PC-3 (cell line): ENCODE data around the gene CORO6. TPM values are rescaled to one million over a fixed set of nuclear protein-coding genes. Genes with fewer than 3 reads are reported as not detected.

Experiments
- ATAC-seq: fragments of 200-7000 bp; cut with Tn5 transposase; 2 replicates; pipeline ENCODE4 v1.9.1; 2020; ENCODE audit warnings: mild to moderate bottlenecking, moderate library complexity
- BruUV-seq: library from RNA; stranded (reverse); fragments of 400-500 nt; replicated peaks from 2 replicates; lab custom pipeline; 2021; lab: Mats Ljungman, UMichigan
- CTCF ChIA-PET: fragments of 300-600 bp; sonication (Branson Sonifier 250); formaldehyde crosslinking; loops from one replicate; lab custom pipeline; 2022; ENCODE audit warnings: antibody characterized with exemption; lab: Charles Lee
- POLR2A ChIA-PET: fragments of 300-600 bp; sonication (Branson Sonifier 250); formaldehyde crosslinking; loops from one replicate; lab custom pipeline; 2022; ENCODE audit warnings: antibody characterized with exemption; ENCODE audit not compliant: unreplicated experiment; lab: Charles Lee
- DNase-seq: peaks from one replicate; pipeline ENCODE4 v3.0.0-alpha.2; 2015
- H2AFZ ChIP-seq: fragments of 300-600 bp; sonication (generic); 2 replicates; pipeline ENCODE4 v1.6.0; 2016; ENCODE audit warnings: antibody characterized with exemption, low read length
- H3F3A ChIP-seq: fragments of 300-600 bp; sonication (generic); one replicate; pipeline ENCODE4 v1.6.0; 2017; ENCODE audit warnings: antibody characterized with exemption, low read length, control low read depth, mild to moderate bottlenecking; ENCODE audit not compliant: unreplicated experiment
- H3K27ac ChIP-seq: fragments of 300-600 bp; sonication (generic); 2 replicates; pipeline ENCODE4 v1.5.1; 2016; ENCODE audit warnings: mild to moderate bottlenecking, low read length
- H3K27me3 ChIP-seq: fragments of 300-600 bp; sonication (generic); 2 replicates; pipeline ENCODE4 v1.6.1; 2016; ENCODE audit warnings: low read length, mixed read lengths
- H3K36me3 ChIP-seq: fragments of 300-600 bp; sonication (generic); 2 replicates; pipeline ENCODE4 v1.6.1; 2016; ENCODE audit warnings: low read depth, mixed run types, low read length, mixed read lengths
- H3K4me1 ChIP-seq: fragments of 300-600 bp; sonication (generic); 2 replicates; pipeline ENCODE4 v1.5.1; 2016; ENCODE audit warnings: low read length; ENCODE audit not compliant: insufficient read depth
- H3K4me2 ChIP-seq: fragments of 300-600 bp; sonication (generic); 2 replicates; pipeline ENCODE4 v1.6.0; 2016; ENCODE audit warnings: low read length
- H3K4me3 ChIP-seq: fragments of 300-600 bp; sonication (generic); 2 replicates; pipeline ENCODE4 v1.5.1; 2016; ENCODE audit warnings: mild to moderate bottlenecking, low read length, mixed read lengths
- H3K79me2 ChIP-seq: fragments of 300-600 bp; sonication (generic); 2 replicates; pipeline ENCODE4 v1.6.1; 2017; ENCODE audit warnings: low read length, mixed read lengths
- H3K9ac ChIP-seq: fragments of 300-600 bp; sonication (generic); 2 replicates; pipeline ENCODE4 v1.6.0; 2016; ENCODE audit warnings: mild to moderate bottlenecking, low read length
- H3K9me2 ChIP-seq: fragments of 300-600 bp; sonication (generic); replicated peaks from 2 replicates; pipeline ENCODE4 v1.6.1; 2016; ENCODE audit warnings: mixed run types, low read length, mixed read lengths
- H3K9me3 ChIP-seq: fragments of 300-600 bp; sonication (generic); 2 replicates; pipeline ENCODE4 v1.6.1; 2016; ENCODE audit warnings: low read length, mixed read lengths
- H4K20me1 ChIP-seq: fragments of 300-600 bp; sonication (generic); 2 replicates; pipeline ENCODE4 v1.6.1; 2016; ENCODE audit warnings: low read length, mixed read lengths
- EZH2 ChIP-seq: fragments of 300-600 bp; sonication (generic); IDR thresholded peaks from one replicate; pipeline ENCODE4 v1.6.1; 2017; ENCODE audit warnings: antibody characterized with exemption, mild to moderate bottlenecking, low read length; ENCODE audit not compliant: unreplicated experiment
- EZH2phosphoT487 ChIP-seq: fragments of 300-600 bp; sonication (generic); IDR thresholded peaks from 2 replicates; pipeline ENCODE4 v1.6.1; 2018; ENCODE audit warnings: mild to moderate bottlenecking, antibody characterized with exemption, low read length, borderline replicate concordance
- intact Hi-C: fragments of 100-400 bp; cut with micrococcal nuclease; formaldehyde crosslinking; loops from 2 replicates; pipeline ENCODE4 v1.9.0; 2023
- total RNA-seq: library from RNA; depleted of rRNA; stranded (reverse); fragments of >200 nt; gene quantifications from 2 replicates; pipeline ENCODE4 v1.2.3, GENCODE V29; 2014
- TF ChIP-seq, protein P1 (sequence below): fragments of 300-600 bp; sonication (generic); conservative IDR thresholded peaks from 2 replicates; pipeline ENCODE4 v1.5.1; 2017; ENCODE audit warnings: antibody characterized with exemption, low read depth, mild to moderate bottlenecking, low read length

CORO6 gene
- total RNA-seq, 1 experiment from 2014 or later, result 0.44 TPM

DNA sequence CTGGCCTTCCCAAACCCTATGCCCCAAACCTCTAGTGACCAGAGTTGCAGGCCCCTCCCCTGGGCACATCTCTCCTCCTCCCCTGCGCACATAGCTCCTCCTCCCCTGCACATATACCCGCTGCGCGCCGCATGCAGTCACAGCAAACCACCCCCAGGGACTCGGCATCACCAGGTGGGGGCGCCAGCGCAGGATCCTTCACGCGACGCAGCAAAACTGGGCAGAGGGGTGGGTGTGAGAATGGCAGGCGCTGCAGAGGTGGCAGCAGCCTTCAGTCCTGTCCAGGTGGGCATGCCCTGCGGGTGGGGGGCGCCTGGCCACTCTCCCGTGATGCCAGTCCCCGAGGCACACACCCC lies 5.6 kb downstream of the CORO6 start:
- TF ChIP-seq EZH2phosphoT487, result no peak
- TF ChIP-seq EZH2, result no peak
- TF ChIP-seq, protein P1, sequence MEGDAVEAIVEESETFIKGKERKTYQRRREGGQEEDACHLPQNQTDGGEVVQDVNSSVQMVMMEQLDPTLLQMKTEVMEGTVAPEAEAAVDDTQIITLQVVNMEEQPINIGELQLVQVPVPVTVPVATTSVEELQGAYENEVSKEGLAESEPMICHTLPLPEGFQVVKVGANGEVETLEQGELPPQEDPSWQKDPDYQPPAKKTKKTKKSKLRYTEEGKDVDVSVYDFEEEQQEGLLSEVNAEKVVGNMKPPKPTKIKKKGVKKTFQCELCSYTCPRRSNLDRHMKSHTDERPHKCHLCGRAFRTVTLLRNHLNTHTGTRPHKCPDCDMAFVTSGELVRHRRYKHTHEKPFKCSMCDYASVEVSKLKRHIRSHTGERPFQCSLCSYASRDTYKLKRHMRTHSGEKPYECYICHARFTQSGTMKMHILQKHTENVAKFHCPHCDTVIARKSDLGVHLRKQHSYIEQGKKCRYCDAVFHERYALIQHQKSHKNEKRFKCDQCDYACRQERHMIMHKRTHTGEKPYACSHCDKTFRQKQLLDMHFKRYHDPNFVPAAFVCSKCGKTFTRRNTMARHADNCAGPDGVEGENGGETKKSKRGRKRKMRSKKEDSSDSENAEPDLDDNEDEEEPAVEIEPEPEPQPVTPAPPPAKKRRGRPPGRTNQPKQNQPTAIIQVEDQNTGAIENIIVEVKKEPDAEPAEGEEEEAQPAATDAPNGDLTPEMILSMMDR, result peak; percentile 81
- ATAC-seq (peak; percentile 71), DNase-seq (peak; percentile 81)
- H3K4me2 ChIP-seq, result peak overlapping the region; percentile 82
- peak overlapping the region; percentile 93 for H2AFZ ChIP-seq
- BruUV-seq, result no TSS peak
- POLR2A ChIA-PET, result interaction anchor here (0.6 kb wide), 1 partner anchor 204 kb away, joined by 3 read pairs; no protein-coding TSS in a partner anchor
- H3F3A ChIP-seq, result no peaks in the 10 kb centered on the region
- intact Hi-C loops, result no loop called here
- H4K20me1 ChIP-seq, result no peaks in the 10 kb centered on the region
- peaks cover 25% of the 10 kb centered on the region for H3K4me1 ChIP-seq
- no peaks in the 10 kb centered on the region for H3K27me3 ChIP-seq
- CTCF ChIA-PET, result interaction anchor here (0.5 to 2.3 kb wide), 10 partner anchors 21 to 830 kb away, joined by 3 to 26 read pairs (median 4); partner anchors contain the start of genes ANKRD13B and SSH2
- H3K36me3 ChIP-seq, result no peaks in the 10 kb centered on the region
- H3K27ac ChIP-seq, result no peak overlapping the region
- no peaks in the 10 kb centered on the region for H3K9me2 ChIP-seq
- H3K9me3 ChIP-seq, result no peaks in the 10 kb centered on the region
- no peaks in the 10 kb centered on the region for H3K79me2 ChIP-seq
- peak overlapping the region; percentile 66 for H3K4me3 ChIP-seq
- H3K9ac ChIP-seq, result peak overlapping the region; percentile 67

DNA sequence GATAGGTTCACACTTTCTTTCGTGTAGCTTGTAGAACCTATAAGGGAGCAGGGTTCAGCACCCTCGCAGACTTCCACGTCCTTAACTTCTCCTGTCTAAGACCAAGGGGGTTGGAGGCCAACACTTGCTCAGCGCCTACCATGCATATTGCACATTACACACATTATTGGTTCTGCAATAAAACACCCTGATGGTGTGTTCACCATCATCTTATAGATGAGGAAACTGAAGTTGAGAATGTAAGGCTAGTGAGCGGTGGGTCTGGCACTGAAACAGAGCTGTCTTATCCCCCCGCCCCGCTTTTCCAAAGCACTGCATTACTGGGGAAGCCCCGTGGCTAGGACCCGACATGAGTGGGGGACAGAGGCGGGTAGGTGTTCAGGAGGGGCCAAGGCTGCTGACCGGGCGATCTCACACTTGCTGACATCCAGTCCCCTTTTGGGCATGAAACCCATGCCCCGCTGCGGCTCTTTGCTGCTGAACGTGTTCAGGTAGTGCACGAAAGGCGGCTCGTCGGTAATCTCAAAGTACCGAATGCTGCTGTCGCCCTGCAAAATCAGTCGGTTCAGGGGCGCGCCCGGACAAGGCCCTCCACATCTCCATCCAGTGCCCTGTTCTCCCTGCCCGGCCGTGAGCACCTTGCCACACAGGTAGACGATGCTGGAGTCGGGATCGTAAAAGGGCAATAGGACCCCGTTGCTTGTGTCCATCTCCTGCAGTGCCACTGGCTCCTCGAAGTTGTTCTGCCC lies 6.2 kb downstream of the CORO6 start:
- intact Hi-C loops, result no loop called here
- Histone ChIP-seq H3K4me3 (peak overlapping the region; percentile 65), H3K4me2 (peak overlapping the region; percentile 86), H3K4me1 (peaks cover 25% of the 10 kb centered on the region), H3F3A (no peaks in the 10 kb centered on the region), H2AFZ (peak overlapping the region; percentile 87; the same call in 1 of the 2 replicates), H3K79me2 (no peaks in the 10 kb centered on the region), H4K20me1 (no peaks in the 10 kb centered on the region), H3K9ac (no peak overlapping the region), H3K36me3 (no peaks in the 10 kb centered on the region), H3K9me2 (no peaks in the 10 kb centered on the region), H3K27me3 (no peaks in the 10 kb centered on the region), H3K27ac (no peak overlapping the region), H3K9me3 (no peaks in the 10 kb centered on the region)
- CTCF ChIA-PET, result interaction anchor here (0.5 to 2.3 kb wide), 10 partner anchors 21 to 829 kb away, joined by 3 to 26 read pairs (median 4); partner anchors contain the start of genes ANKRD13B and SSH2
- DNase-seq (no peak), ATAC-seq (no peak)
- TF ChIP-seq, protein P1, result no peak
- BruUV-seq, result no TSS peak
- POLR2A ChIA-PET, result interaction anchor here (0.6 kb wide), 1 partner anchor 204 kb away, joined by 3 read pairs; no protein-coding TSS in a partner anchor
